Measurements from ENCODE around the gene VCAM1. TPM values are rescaled to one million over a fixed set of nuclear protein-coding genes. Genes with fewer than 3 reads are reported as not detected.

VCAM1 gene
- total RNA-seq, 3 donors from 2014 or later = 8.5 to 12.3 (median 10.4) TPM

DNA sequence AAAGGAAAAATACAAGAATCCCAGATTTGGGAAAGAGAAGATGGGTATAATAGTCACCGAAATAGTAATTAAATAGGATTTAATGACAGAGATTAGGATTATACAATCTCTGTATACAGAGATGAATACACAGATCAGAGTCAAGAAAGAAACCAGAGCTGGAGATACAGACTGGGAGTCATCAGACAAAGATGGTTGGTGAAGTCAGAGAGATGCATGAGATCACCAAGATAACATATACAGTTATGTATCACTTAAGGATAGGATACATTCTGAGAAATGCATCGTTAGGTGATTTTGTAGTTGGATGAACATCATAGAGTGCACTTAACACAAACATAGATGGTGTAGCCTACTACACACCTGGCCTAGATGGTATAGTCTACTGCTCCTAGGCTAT is 49.8 kb downstream of the VCAM1 start:
- DNase-seq (ENCODE audit: low spot score in 2 of 2) = no peak
- H3K27ac ChIP-seq = no peak overlapping the region
- no peaks in the 10 kb centered on the region for H3K9me3 ChIP-seq
- no peaks in the 10 kb centered on the region for H3K4me1 ChIP-seq
- no peaks in the 10 kb centered on the region for H3K36me3 ChIP-seq
- intact Hi-C loops (cut with DNase I; ENCODE audit: low total_unique reads) = no loop called here
- TF ChIP-seq POLR2A (IDR thresholded peaks at IDR 0.05) (no peak), POLR2AphosphoS5 (IDR thresholded peaks at IDR 0.05) (no peak)
- TF ChIP-seq, protein P1, sequence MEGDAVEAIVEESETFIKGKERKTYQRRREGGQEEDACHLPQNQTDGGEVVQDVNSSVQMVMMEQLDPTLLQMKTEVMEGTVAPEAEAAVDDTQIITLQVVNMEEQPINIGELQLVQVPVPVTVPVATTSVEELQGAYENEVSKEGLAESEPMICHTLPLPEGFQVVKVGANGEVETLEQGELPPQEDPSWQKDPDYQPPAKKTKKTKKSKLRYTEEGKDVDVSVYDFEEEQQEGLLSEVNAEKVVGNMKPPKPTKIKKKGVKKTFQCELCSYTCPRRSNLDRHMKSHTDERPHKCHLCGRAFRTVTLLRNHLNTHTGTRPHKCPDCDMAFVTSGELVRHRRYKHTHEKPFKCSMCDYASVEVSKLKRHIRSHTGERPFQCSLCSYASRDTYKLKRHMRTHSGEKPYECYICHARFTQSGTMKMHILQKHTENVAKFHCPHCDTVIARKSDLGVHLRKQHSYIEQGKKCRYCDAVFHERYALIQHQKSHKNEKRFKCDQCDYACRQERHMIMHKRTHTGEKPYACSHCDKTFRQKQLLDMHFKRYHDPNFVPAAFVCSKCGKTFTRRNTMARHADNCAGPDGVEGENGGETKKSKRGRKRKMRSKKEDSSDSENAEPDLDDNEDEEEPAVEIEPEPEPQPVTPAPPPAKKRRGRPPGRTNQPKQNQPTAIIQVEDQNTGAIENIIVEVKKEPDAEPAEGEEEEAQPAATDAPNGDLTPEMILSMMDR (IDR thresholded peaks at IDR 0.05) = no peak
- no peak overlapping the region for H3K4me3 ChIP-seq
- H3K27me3 ChIP-seq = no peaks in the 10 kb centered on the region

DNA sequence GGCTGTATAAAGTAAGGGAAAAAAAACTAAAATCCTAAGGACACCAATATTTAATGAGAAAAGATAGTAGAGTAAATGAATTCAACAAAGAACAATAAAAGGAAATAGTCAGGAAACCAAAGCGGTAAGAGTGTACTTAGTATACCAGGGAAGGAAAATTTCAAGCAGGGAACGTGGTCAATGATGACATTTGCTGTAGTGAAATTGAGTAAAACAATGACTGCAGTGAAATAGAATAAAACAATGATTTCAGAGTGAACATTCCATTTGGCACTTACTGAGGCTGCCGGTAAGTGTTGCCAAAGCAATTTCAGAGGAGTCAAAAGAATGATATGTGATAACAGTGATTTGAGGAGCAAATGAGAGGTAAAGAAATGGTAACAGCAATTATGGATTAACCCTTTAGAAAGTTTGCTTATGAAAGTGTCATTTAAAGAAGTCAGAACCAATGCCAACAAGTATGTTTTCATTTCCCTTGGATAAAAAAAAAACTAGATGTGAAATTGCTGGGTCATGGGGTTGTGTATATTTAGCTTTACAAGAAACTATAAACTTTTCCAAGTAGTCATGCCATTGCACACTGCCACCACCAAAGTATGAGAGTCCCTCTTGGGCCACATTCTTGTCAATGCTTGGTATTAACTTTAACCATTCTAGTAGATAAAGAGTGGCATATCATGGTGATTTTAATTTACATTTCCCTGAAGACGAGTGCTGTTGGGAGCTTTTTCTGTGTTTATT is 50.5 kb downstream of the VCAM1 start:
- H3K4me1 ChIP-seq = no peaks in the 10 kb centered on the region
- H3K9me3 ChIP-seq = no peaks in the 10 kb centered on the region
- no peak for DNase-seq (ENCODE audit: low spot score in 2 of 2)
- no peaks in the 10 kb centered on the region for H3K27me3 ChIP-seq
- H3K4me3 ChIP-seq = no peak overlapping the region
- intact Hi-C loops (cut with DNase I; ENCODE audit: low total_unique reads) = loop anchor here (5.0 kb wide), 1 partner anchor 72 kb away; no protein-coding TSS in a partner anchor
- TF ChIP-seq POLR2A (IDR thresholded peaks at IDR 0.05) = no peak
- TF ChIP-seq, protein P1 (IDR thresholded peaks at IDR 0.05) = no peak
- TF ChIP-seq POLR2AphosphoS5 (IDR thresholded peaks at IDR 0.05) = no peak
- H3K27ac ChIP-seq = no peak overlapping the region
- H3K36me3 ChIP-seq = no peaks in the 10 kb centered on the region

DNA sequence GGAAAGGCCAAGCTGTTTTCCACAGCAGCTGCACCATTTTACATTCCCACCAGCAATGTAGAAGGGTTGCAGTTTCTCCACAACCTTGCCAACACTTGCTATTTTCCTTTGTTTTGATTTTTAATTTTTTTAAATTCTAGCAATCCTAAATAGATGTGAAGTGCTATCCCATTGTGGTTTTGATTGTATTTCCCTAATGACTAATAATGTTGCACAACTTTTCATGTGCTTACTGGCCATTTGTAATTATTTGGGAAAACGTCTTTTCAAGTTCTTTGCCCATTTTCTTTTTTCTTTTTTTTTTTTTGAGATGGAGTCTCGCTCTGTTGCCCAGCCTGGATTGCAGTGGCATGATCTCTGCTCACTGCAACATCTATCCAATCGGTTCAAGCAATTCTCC is 53.9 kb downstream of the VCAM1 start:
- intact Hi-C loops (cut with DNase I; ENCODE audit: low total_unique reads) = loop anchor here (5.0 kb wide), 1 partner anchor 69 kb away; no protein-coding TSS in a partner anchor
- TF ChIP-seq POLR2AphosphoS5 (IDR thresholded peaks at IDR 0.05) (no peak), POLR2A (IDR thresholded peaks at IDR 0.05) (no peak)
- TF ChIP-seq, protein P1 (IDR thresholded peaks at IDR 0.05) = no peak
- H3K4me1 ChIP-seq = no peaks in the 10 kb centered on the region
- H3K4me3 ChIP-seq = no peak overlapping the region
- no peaks in the 10 kb centered on the region for H3K9me3 ChIP-seq
- DNase-seq (ENCODE audit: low spot score in 2 of 2) = no peak
- H3K36me3 ChIP-seq = no peaks in the 10 kb centered on the region
- H3K27me3 ChIP-seq = no peaks in the 10 kb centered on the region
- H3K27ac ChIP-seq = no peak overlapping the region

DNA sequence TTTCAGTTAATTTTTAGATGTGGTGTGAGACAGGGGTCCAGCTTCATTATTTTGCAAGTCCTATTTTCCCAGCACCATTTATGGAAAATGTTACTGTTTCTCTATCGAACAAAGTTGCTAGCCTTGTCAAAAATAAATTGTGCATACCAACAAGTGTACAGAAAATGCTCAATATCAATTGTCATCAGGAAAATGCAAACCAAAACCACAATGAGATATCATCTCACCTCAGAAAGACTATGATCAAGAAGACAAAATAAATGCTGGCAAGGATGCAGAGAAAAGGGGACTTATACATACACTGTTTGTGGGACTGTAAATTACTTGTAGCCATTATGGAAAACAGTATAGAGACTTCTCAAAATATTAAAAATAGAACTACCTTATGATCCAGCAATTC is 54.8 kb downstream of the VCAM1 start:
- TF ChIP-seq POLR2AphosphoS5 (IDR thresholded peaks at IDR 0.05) = no peak
- TF ChIP-seq, protein P1 (IDR thresholded peaks at IDR 0.05) = no peak
- TF ChIP-seq POLR2A (IDR thresholded peaks at IDR 0.05) = no peak
- Histone ChIP-seq H3K27me3 (no peaks in the 10 kb centered on the region), H3K36me3 (no peaks in the 10 kb centered on the region), H3K4me1 (no peaks in the 10 kb centered on the region), H3K27ac (no peak overlapping the region), H3K9me3 (no peaks in the 10 kb centered on the region), H3K4me3 (no peak overlapping the region)
- DNase-seq (ENCODE audit: low spot score in 2 of 2) = no peak
- intact Hi-C loops (cut with DNase I; ENCODE audit: low total_unique reads) = loop anchor here (5.0 kb wide), 1 partner anchor 68 kb away; no protein-coding TSS in a partner anchor

DNA sequence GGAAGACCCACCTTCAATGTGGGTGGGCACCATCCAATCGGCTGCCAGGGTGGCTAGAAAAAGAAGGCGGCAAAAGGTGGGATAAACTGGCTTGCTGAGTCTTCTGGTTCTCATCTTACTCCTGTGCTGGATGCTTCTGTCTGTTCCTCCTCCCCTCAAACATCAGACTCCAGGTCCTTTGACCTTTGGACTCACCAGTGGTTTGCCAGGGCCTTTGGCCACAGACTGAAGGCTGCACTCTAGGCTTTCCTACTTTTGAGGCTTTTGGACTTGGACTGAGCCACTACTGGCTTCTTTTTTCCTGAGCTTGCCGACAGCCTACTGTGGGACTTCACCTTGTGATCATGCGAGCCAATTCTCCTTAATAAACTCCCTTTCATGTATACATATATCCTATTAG is 55.9 kb downstream of the VCAM1 start:
- H3K4me3 ChIP-seq = no peak overlapping the region
- no peak for DNase-seq (ENCODE audit: low spot score in 2 of 2)
- H3K27me3 ChIP-seq = no peaks in the 10 kb centered on the region
- H3K4me1 ChIP-seq = no peaks in the 10 kb centered on the region
- intact Hi-C loops (cut with DNase I; ENCODE audit: low total_unique reads) = no loop called here
- TF ChIP-seq POLR2AphosphoS5 (IDR thresholded peaks at IDR 0.05) (no peak), POLR2A (IDR thresholded peaks at IDR 0.05) (no peak)
- TF ChIP-seq, protein P1 (IDR thresholded peaks at IDR 0.05) = no peak
- H3K36me3 ChIP-seq = no peaks in the 10 kb centered on the region
- H3K9me3 ChIP-seq = no peaks in the 10 kb centered on the region
- H3K27ac ChIP-seq = no peak overlapping the region

Measured in breast epithelium (tissue), 4 donors.